ENCODE measurements around the gene LSM14A. TPM values are rescaled to one million over a fixed set of nuclear protein-coding genes. Genes with fewer than 3 reads are reported as not detected.
"Not testable (repeated sequence)": the region's sequence is repeated elsewhere in the genome, so short reads cannot be mapped to it uniquely, and the experiment has no call there.

LSM14A gene
- total RNA-seq, 1 donor from 2014 or later, result 109 TPM

DNA sequence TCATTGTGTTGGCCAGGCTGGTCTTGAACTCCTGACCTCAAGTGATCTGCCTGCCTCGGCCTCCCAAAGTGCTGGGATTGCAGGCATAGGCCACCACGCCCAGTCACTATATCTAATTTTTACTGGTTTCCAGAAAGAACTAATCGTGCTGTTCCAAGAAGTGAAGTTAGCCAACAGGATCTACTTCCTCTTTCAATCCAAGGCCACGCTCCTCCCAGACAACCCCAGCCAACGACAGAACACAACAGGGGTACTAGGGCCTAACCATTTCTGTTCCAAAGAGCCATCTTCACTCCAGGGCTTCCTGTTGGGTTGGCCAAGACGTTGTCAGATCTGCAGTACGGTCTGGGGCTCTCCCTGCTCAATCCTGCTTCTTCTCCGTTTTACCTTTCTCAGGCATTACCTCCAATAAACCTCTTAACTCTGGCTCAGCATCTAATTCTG lies 7.0 kb upstream of the LSM14A start:
- intact Hi-C loops (cut with DNase I), result no loop called here
- no peak overlapping the region for H3K4me3 ChIP-seq
- peak; percentile 53 to 83 for ATAC-seq

DNA sequence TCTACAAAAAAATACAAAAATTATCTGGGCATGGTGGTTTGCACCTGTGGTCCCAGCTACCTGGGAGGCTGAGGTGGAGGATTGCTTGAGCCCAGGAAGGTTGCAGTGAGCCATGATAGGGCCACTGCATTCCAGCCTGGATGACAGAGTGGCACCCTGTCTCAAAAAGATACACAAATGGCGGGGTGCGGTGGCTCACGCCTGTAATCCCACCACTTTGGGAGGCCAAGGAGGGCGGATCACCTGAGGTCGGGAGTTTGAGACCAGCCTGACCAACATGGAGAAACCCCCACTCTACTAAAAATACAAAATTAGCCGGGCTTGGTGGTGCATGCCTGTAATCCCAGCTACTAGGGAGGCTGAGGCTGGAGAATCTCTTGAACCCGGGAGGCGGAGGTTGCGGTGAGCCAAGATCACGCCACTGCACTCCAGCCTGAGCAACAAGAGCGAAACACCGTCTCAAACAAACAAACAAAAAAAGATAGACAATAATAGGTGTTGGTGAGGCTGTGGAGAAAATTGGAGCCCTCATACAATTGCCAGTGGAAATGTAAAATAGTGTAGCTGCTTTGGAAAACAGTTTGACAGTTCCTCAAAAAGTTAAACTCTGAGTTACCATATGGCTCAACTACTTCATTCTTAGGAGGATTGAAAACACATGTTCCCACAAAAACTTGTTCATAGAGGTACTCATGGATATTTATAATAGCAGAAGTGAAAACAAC lies 2.7 kb upstream of the LSM14A start:
- intact Hi-C loops (cut with DNase I); H3K9me3 ChIP-seq; H3K27me3 ChIP-seq (ENCODE audit: low read depth); DNase-seq; ATAC-seq; H3K27ac ChIP-seq; H3K36me3 ChIP-seq; H3K4me3 ChIP-seq: not testable (repeated sequence)
- H3K4me1 ChIP-seq, result peaks cover 20% of the 10 kb centered on the region

More for the DNA sequence above, 7.0 kb upstream of the LSM14A start:
- TF ChIP-seq, protein P1, sequence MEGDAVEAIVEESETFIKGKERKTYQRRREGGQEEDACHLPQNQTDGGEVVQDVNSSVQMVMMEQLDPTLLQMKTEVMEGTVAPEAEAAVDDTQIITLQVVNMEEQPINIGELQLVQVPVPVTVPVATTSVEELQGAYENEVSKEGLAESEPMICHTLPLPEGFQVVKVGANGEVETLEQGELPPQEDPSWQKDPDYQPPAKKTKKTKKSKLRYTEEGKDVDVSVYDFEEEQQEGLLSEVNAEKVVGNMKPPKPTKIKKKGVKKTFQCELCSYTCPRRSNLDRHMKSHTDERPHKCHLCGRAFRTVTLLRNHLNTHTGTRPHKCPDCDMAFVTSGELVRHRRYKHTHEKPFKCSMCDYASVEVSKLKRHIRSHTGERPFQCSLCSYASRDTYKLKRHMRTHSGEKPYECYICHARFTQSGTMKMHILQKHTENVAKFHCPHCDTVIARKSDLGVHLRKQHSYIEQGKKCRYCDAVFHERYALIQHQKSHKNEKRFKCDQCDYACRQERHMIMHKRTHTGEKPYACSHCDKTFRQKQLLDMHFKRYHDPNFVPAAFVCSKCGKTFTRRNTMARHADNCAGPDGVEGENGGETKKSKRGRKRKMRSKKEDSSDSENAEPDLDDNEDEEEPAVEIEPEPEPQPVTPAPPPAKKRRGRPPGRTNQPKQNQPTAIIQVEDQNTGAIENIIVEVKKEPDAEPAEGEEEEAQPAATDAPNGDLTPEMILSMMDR (IDR thresholded peaks at IDR 0.05), result no peak
- Histone ChIP-seq H3K36me3 (no peaks in the 10 kb centered on the region), H3K9me3 (no peaks in the 10 kb centered on the region), H3K4me1 (no peaks in the 10 kb centered on the region), H3K27me3 (ENCODE audit: low read depth) (no peaks in the 10 kb centered on the region), H3K27ac (no peak overlapping the region)
- peak; percentile 55 for DNase-seq

DNA sequence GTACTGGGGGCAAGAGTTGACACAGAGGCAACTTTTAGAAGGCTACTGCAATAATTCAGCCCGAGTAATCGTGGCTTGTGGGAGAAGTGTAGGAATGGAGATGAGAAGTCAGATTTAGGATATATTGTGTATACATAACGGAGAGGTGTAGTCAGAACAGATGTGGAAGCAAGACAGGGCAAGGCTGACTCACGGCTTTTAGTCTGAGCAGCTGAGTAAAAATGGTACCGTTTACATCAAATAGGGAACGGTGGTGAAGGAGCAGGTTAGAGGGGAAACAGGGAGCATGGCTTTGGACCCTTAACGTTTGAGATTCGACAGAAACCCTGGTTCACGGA lies 796 bp upstream of the LSM14A start:
- Histone ChIP-seq H3K27me3 (ENCODE audit: low read depth) (no peaks in the 10 kb centered on the region), H3K36me3 (no peaks in the 10 kb centered on the region), H3K27ac (peak overlapping the region; percentile 99), H3K4me3 (peak overlapping the region; percentile 94), H3K9me3 (no peaks in the 10 kb centered on the region), H3K4me1 (peaks cover 39% of the 10 kb centered on the region)
- intact Hi-C loops (cut with DNase I), result no loop called here
- TF ChIP-seq, protein P1 (IDR thresholded peaks at IDR 0.05), result no peak
- DNase-seq (no peak), ATAC-seq (peak in 1 of 2 donors; percentile 2)

DNA sequence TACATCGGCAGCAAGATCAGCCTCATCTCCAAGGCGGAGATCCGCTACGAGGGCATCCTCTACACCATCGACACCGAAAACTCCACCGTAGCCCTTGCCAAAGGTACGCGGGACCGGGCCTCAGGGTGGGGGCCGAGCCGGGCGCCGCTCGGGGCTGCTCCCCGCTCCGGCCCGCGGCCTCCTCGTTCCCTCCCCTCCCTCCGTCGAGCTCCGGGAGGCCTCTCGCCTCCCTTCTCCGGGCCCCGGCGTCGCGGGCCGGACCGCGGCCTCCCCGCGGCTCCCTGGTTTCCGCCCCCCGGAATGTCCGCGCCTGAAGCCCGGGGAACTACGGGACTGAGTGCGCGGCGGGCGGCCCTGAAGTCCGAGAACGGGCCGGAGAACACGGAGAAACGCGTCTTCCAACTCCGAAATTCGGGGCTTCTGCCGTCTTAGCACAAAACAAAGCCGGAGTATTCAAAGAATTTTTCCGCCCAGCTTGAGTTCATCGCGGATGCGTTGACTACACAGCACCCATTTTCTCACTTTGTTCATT lies 423 bp downstream of the LSM14A start:
- H3K9me3 ChIP-seq, result no peaks in the 10 kb centered on the region
- no peaks in the 10 kb centered on the region for H3K27me3 ChIP-seq (ENCODE audit: low read depth)
- peak; percentile 64 to 71 for ATAC-seq
- intact Hi-C loops (cut with DNase I), result no loop called here
- H3K27ac ChIP-seq, result peak overlapping the region; percentile 99
- TF ChIP-seq, protein P1 (IDR thresholded peaks at IDR 0.05), result no peak
- H3K4me3 ChIP-seq, result peak overlapping the region; percentile 94
- H3K4me1 ChIP-seq, result peaks cover 51% of the 10 kb centered on the region
- H3K36me3 ChIP-seq, result no peaks in the 10 kb centered on the region
- DNase-seq, result peak; percentile 55

DNA sequence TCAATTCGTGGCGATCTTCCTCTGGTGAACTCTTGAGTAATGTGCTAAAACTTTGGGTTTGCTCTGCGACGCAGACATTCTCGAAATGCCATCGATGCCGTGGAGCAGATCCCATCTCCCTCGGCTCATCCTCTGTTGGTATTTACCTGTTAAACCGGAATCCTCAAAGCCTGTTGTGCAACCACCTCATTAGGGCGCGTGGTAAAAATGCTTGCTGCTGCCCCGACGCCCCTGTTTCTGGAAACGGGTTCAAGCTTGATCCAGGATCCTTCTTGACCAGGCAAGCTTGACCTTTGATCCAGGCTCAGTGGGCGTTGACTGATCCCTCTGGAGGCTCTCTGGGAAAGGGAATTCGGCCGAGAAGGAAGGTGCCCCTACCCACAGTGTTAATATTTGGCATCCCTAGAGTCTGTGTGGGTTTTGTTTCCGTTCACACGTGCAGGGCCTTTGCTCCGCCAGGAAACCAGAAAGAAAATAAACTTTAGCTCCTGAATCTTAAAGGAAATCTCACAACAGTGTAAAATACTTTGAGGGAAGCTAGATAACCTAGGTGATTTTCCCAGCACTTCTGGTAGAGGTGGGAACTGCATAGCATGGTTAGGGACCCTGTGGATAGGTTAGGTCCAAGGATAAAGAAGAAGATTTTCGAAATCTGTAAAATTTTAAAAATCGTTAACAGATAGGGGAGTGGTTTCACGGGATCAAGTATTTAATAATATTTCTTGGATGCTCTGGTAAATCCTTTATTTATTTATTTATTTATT lies 1.1 kb downstream of the LSM14A start:
- Histone ChIP-seq H3K4me3 (peak overlapping the region; percentile 94), H3K4me1 (peaks cover 58% of the 10 kb centered on the region), H3K9me3 (no peaks in the 10 kb centered on the region), H3K36me3 (no peaks in the 10 kb centered on the region), H3K27me3 (ENCODE audit: low read depth) (no peaks in the 10 kb centered on the region), H3K27ac (peak overlapping the region; percentile 99)
- TF ChIP-seq, protein P1 (IDR thresholded peaks at IDR 0.05), result no peak
- DNase-seq (peak; percentile 49), ATAC-seq (peak; percentile 25 to 36)
- intact Hi-C loops (cut with DNase I), result no loop called here

DNA sequence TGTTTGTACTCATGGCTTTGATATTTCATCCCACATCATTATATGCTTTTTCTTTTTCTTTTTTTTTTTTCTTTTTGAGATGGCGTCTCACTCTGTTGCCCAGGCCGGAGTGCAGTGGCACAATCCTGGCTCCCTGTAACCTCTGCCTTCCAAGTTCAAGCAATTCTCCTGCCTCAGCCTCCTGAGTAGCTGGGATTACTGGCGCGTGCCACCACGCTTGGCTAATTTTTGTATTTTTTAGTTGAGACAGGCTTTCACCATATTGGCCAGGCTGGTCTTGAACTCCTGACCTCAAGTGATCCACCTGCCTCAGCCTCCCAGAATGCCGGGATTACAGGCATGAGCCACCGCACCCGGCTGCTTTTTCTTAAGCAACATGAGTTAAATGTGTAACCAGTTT lies 2.9 kb downstream of the LSM14A start:
- intact Hi-C loops (cut with DNase I); DNase-seq; H3K36me3 ChIP-seq; H3K9me3 ChIP-seq; H3K27ac ChIP-seq; H3K27me3 ChIP-seq (ENCODE audit: low read depth); ATAC-seq: not testable (repeated sequence)
- Histone ChIP-seq H3K4me1 (peaks cover 76% of the 10 kb centered on the region), H3K4me3 (peak overlapping the region; percentile 10)

Measured in lower lobe of right lung (tissue), 2 donors.